ENCODE measurements around the gene CCR4.

GRCh38 chr3:32998631-32999451 is 47.4 kb downstream of the CCR4 start:
- TF ChIP-seq CTCF (IDR thresholded peaks at IDR 0.05), result no peak
- no peak for TF ChIP-seq POLR2A (IDR thresholded peaks at IDR 0.05)

All from adrenal gland (tissue), 5 donors.